Glutamatergic neuron (in vitro differentiated cells): ENCODE data around the gene PTK6. TPM values are rescaled to one million over a fixed set of nuclear protein-coding genes. Genes with fewer than 3 reads are reported as not detected.
A peak's percentile ranks its signal among the peaks of the same experiment; 100 is the strongest.

Source experiments
- DNase-seq: peaks from one replicate; pipeline ENCODE4 v3.0.0; 2022
- H3K27ac Mint-ChIP-seq: one replicate; pipeline ENCODE4 v1.8.0; 2020; ENCODE audit warnings: mild to moderate bottlenecking, mixed read lengths, inconsistent platforms; ENCODE audit not compliant: unreplicated experiment
- H3K27me3 Mint-ChIP-seq: one replicate; pipeline ENCODE4 v1.8.0; 2020; ENCODE audit warnings: mild to moderate bottlenecking, moderate library complexity, mixed read lengths, inconsistent platforms; ENCODE audit not compliant: unreplicated experiment
- H3K36me3 Mint-ChIP-seq: one replicate; pipeline ENCODE4 v1.8.0; 2020; ENCODE audit warnings: mild to moderate bottlenecking, mixed read lengths, inconsistent platforms; ENCODE audit not compliant: unreplicated experiment
- H3K4me1 Mint-ChIP-seq: one replicate; pipeline ENCODE4 v1.8.0; 2020; ENCODE audit warnings: mild to moderate bottlenecking, low read depth, mixed read lengths, inconsistent platforms; ENCODE audit not compliant: unreplicated experiment
- H3K4me3 Mint-ChIP-seq: one replicate; pipeline ENCODE4 v1.8.0; 2020; ENCODE audit warnings: mild to moderate bottlenecking, mixed read lengths, inconsistent platforms; ENCODE audit not compliant: unreplicated experiment
- H3K9me3 Mint-ChIP-seq: one replicate; pipeline ENCODE4 v1.8.0; 2020; ENCODE audit warnings: mild to moderate bottlenecking, moderate library complexity, mixed read lengths, inconsistent platforms; ENCODE audit not compliant: unreplicated experiment
- total RNA-seq: library from RNA; stranded (reverse); fragmentation: NEBNext Ultra II Directional; extraction: Animal tissue kit (Norgen Biotek cat#: 25700); gene quantifications from one replicate; pipeline ENCODE4 v1.2.1, GENCODE V29; 2021; ENCODE audit not compliant: unreplicated experiment
- TF ChIP-seq, protein P1 (sequence below): fragments of 200-600 bp; sonication (generic); IDR thresholded peaks from one replicate; pipeline ENCODE4 v1.5.0; 2021; ENCODE audit not compliant: partially characterized antibody, unreplicated experiment

Gene PTK6
- total RNA-seq, 1 donor from 2014 or later, result 0.17 TPM

DNA sequence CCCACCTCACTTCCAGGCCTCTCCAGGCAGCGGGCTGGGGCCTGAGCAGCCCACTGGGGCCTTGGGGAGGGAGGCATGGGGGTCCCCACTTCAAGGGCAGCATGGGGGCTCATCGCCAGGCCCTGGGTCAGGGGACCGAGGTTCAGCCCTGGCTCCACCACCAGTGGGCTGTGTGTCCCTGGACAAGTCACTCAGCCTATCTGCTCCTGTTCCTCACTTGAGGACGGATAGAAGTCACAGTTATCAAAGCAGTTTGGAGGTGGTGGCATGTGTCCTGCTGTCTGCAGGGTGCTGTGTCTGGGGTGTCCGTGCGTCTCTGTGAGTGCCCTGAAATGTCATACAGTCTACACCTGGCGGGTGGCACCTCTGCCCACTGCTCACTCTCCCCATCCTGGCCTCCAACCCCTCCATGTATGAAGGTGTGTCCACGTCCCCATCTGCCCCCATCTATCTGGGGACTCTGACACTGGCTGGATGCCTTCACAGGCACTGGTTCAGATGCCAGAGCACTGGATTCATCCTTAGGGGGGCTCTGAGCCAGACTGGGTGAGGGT, 41.9 kb downstream of the PTK6 start:
- Mint-ChIP-seq H3K36me3 (peaks cover 14% of the 10 kb centered on the region), H3K27ac (no peak overlapping the region), H3K4me3 (no peak overlapping the region), H3K4me1 (no peaks in the 10 kb centered on the region), H3K27me3 (peaks cover 5% of the 10 kb centered on the region), H3K9me3 (peaks cover 4% of the 10 kb centered on the region)
- TF ChIP-seq, protein P1, sequence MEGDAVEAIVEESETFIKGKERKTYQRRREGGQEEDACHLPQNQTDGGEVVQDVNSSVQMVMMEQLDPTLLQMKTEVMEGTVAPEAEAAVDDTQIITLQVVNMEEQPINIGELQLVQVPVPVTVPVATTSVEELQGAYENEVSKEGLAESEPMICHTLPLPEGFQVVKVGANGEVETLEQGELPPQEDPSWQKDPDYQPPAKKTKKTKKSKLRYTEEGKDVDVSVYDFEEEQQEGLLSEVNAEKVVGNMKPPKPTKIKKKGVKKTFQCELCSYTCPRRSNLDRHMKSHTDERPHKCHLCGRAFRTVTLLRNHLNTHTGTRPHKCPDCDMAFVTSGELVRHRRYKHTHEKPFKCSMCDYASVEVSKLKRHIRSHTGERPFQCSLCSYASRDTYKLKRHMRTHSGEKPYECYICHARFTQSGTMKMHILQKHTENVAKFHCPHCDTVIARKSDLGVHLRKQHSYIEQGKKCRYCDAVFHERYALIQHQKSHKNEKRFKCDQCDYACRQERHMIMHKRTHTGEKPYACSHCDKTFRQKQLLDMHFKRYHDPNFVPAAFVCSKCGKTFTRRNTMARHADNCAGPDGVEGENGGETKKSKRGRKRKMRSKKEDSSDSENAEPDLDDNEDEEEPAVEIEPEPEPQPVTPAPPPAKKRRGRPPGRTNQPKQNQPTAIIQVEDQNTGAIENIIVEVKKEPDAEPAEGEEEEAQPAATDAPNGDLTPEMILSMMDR, result no peak
- no peak for DNase-seq

DNA sequence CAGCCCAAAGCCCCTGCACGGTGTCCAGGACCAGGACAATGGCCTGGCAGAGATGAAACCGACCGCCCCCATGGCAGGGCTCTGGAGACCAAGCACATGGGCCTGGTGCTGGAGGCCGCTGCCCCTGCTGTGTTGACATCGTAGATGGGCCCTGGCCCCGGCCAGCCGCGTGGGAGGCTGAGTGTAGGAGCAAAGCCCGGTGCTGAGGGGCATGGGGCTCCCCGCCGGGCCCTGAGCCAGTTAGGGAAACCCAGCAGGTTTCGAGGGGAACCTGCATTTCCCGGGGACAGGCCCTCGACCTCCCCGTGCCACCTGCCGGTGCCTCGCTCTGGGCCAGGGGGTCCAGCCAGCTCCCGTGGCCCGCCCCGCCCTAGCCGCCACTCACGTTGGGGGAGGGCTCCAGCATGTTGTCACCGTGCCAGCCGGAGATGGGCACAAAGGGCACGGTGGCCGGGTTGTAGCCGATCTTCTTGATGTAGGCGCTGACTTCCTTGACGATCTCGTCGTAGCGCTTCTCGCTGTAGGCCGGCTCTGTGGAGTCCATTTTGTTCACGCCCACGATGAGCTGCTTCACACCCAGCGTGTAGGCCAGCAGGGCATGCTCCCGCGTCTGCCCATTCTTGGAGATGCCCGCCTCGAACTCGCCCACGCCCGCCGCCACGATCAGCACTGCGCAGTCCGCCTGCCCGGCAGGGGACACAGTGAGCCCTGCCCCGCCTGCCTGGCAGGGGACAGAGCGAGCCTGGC, 42.6 kb downstream of the PTK6 start:
- H3K4me3 Mint-ChIP-seq, result no peak overlapping the region
- no peaks in the 10 kb centered on the region for H3K4me1 Mint-ChIP-seq
- peak; percentile 25 for DNase-seq

DNA sequence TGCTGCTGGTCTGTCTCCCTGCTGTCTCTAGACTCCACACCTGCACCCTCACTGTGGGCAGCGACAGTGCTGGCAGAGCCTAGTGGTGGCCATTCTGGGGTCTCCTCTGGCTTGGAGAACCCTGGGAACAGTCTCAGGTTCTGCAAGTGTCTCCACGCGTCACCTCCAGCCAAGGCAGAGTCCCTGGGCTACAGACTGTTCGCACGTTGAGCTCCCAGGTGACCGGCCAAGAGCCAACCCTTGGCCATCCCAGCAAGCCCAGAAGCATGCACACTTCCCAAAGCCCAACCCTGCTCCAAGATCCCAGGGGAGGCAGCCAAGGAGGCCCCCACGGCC, 43.1 kb downstream of the PTK6 start:
- H3K27ac Mint-ChIP-seq, result no peak overlapping the region
- TF ChIP-seq, protein P1, result no peak
- no peak overlapping the region for H3K4me3 Mint-ChIP-seq
- H3K4me1 Mint-ChIP-seq, result no peaks in the 10 kb centered on the region
- H3K9me3 Mint-ChIP-seq, result peaks cover 4% of the 10 kb centered on the region
- peaks cover 14% of the 10 kb centered on the region for H3K36me3 Mint-ChIP-seq
- H3K27me3 Mint-ChIP-seq, result peaks cover 10% of the 10 kb centered on the region
- DNase-seq, result no peak

More for the DNA sequence above, 42.6 kb downstream of the PTK6 start:
- TF ChIP-seq, protein P1, result no peak
- Mint-ChIP-seq H3K27ac (no peak overlapping the region), H3K36me3 (peaks cover 14% of the 10 kb centered on the region), H3K9me3 (peaks cover 4% of the 10 kb centered on the region), H3K27me3 (peaks cover 8% of the 10 kb centered on the region)

DNA sequence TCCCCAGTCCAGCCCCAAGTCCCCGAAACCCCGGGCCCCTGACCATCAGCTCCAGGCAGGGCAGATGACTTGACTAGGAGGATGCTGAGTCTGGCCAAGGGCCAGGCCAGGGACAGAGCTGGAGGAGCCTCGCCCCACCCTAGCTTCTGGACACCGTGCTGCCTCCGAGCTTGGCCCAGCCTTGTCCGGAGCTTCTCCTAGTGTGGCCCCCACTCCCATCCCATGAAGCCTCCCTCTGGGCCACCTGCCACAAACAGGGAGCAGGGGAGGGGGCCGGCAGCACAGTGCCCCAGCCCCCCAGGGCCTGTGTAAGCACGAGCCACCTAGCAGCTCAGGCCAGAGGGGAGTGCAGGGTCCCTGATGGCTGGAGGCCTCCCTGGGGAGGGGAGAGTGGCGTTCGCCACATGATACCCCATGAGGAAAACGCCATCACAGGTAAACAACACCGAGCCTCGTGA, 43.6 kb downstream of the PTK6 start:
- Mint-ChIP-seq H3K27me3 (peaks cover 10% of the 10 kb centered on the region), H3K4me3 (no peak overlapping the region), H3K9me3 (peaks cover 4% of the 10 kb centered on the region), H3K4me1 (no peaks in the 10 kb centered on the region), H3K36me3 (peaks cover 14% of the 10 kb centered on the region), H3K27ac (no peak overlapping the region)
- TF ChIP-seq, protein P1, result no peak
- DNase-seq, result no peak

DNA sequence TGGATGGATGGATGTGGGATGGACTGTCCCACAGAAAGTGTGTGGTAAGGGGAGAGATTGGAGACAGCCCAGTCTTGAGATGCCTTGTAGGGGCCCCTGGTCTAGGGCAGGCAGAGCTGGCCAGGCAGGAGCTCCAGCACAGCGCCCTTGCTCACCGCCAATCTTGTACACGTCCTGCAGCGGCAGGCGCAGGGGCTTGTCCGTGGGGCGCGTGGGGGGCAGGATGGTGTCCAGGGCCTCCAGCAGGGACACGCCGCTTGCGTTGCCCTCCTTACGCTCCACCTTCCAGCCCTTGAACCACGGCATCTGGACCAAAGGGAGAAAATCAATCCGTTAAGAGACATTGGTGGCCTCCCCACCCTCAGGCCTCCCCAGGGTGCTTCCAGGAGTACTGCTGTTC, 44.2 kb downstream of the PTK6 start:
- DNase-seq, result no peak
- TF ChIP-seq, protein P1, result no peak
- Mint-ChIP-seq H3K4me1 (no peaks in the 10 kb centered on the region), H3K27me3 (peaks cover 10% of the 10 kb centered on the region), H3K27ac (peak overlapping the region; percentile 14), H3K4me3 (no peak overlapping the region), H3K36me3 (peaks cover 14% of the 10 kb centered on the region), H3K9me3 (peaks cover 4% of the 10 kb centered on the region)
